ENCODE measurements around the gene TTLL3. TPM values are rescaled to one million over a fixed set of nuclear protein-coding genes. Genes with fewer than 3 reads are reported as not detected.
"Not testable (repeated sequence)": the region's sequence is repeated elsewhere in the genome, so short reads cannot be mapped to it uniquely, and the experiment has no call there.

Gene TTLL3
- total and polyA plus RNA-seq, 2 donors (not counting 1 experiment from before 2014, with no cell fraction given): 84.5 to 168 TPM

DNA sequence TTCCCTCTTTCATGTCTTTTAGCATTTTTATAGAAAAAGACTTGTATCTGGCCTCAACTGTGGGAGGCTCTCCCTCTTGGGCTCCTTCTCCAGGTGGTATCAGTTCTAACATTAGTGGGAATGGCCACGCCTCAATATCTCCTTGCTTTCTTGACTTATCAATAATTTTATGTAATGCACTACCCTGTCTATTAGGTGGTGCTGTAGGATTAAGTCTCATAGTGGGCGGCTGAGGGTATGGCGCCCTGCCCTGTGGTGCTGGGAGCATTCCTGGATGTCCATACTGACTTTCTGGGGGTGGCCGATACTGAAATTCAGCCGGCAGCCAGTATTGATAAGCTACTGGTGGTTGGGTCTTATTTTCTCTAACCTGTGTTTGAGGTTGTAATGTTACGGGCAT, 42.5 kb downstream of the TTLL3 start:
- Mint-ChIP-seq H3K27ac (no peak overlapping the region), H3K4me3 (no peak overlapping the region), H3K27me3 (peaks cover 15% of the 10 kb centered on the region), H3K9me3 (ENCODE audit: insufficient read depth) (no peaks in the 10 kb centered on the region), H3K4me1 (no peaks in the 10 kb centered on the region)
- no peak overlapping the region for H2AFZ ChIP-seq (ENCODE audit: insufficient read depth, low read depth, low read length, poor library complexity, severe bottlenecking)
- no peak overlapping the region for H3K4me2 ChIP-seq (replicated peaks; ENCODE audit: low read depth, low read length, poor library complexity, severe bottlenecking)
- no peaks in the 10 kb centered on the region for H3K27me3 ChIP-seq (replicated peaks in 1 of 4; ENCODE audit: control extremely low read depth in 1 of 4, control insufficient read depth in 3 of 4, insufficient read depth in 4 of 4, low read length in 3 of 4)
- H3K4me1 ChIP-seq (ENCODE audit: control insufficient read depth in 2 of 2, insufficient read depth in 2 of 2, low read length in 2 of 2): no peaks in the 10 kb centered on the region
- no peak for TF ChIP-seq EZH2 (IDR thresholded peaks at IDR 0.05; ENCODE audit: borderline replicate concordance, insufficient read depth, low read depth, low read length, poor library complexity, severe bottlenecking)
- TF ChIP-seq, protein P1, sequence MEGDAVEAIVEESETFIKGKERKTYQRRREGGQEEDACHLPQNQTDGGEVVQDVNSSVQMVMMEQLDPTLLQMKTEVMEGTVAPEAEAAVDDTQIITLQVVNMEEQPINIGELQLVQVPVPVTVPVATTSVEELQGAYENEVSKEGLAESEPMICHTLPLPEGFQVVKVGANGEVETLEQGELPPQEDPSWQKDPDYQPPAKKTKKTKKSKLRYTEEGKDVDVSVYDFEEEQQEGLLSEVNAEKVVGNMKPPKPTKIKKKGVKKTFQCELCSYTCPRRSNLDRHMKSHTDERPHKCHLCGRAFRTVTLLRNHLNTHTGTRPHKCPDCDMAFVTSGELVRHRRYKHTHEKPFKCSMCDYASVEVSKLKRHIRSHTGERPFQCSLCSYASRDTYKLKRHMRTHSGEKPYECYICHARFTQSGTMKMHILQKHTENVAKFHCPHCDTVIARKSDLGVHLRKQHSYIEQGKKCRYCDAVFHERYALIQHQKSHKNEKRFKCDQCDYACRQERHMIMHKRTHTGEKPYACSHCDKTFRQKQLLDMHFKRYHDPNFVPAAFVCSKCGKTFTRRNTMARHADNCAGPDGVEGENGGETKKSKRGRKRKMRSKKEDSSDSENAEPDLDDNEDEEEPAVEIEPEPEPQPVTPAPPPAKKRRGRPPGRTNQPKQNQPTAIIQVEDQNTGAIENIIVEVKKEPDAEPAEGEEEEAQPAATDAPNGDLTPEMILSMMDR (IDR thresholded peaks at IDR 0.05): no peak
- no peak for ATAC-seq (ENCODE audit: low read depth)
- no peak overlapping the region for H3K4me3 ChIP-seq (ENCODE audit: control extremely low read depth in 1 of 5, extremely low read depth in 1 of 5, insufficient read depth in 1 of 5, low read depth in 2 of 5, low read length in 4 of 5)
- no peaks in the 10 kb centered on the region for H4K20me1 ChIP-seq (ENCODE audit: control insufficient read depth, insufficient read depth, low read length, poor library complexity, severe bottlenecking)
- ChIA-PET CTCF (no interaction called here), POLR2A (no interaction called here)
- H3K9ac ChIP-seq (ENCODE audit: low read length): no peak overlapping the region
- no peak for DNase-seq
- no peaks in the 10 kb centered on the region for H3K79me2 ChIP-seq (ENCODE audit: control insufficient read depth, insufficient read depth, low read length)
- no peaks in the 10 kb centered on the region for H3K36me3 ChIP-seq (replicated peaks in 1 of 2; ENCODE audit: control extremely low read depth in 1 of 2, control insufficient read depth in 1 of 2, extremely low read depth in 1 of 2, insufficient read depth in 2 of 2, low read length in 1 of 2)
- no peak overlapping the region for H3K27ac ChIP-seq (ENCODE audit: low read length in 2 of 2)
- no peaks in the 10 kb centered on the region for H3K9me3 ChIP-seq (ENCODE audit: control extremely low read depth in 1 of 3, control insufficient read depth in 2 of 3, insufficient read depth in 1 of 3, low read length in 2 of 3)
- intact Hi-C loops (cut with micrococcal nuclease): no loop called here
- WGBS (ENCODE audit: insufficient coverage): 93% methylated on average over 5 of the region's 6 CpGs

DNA sequence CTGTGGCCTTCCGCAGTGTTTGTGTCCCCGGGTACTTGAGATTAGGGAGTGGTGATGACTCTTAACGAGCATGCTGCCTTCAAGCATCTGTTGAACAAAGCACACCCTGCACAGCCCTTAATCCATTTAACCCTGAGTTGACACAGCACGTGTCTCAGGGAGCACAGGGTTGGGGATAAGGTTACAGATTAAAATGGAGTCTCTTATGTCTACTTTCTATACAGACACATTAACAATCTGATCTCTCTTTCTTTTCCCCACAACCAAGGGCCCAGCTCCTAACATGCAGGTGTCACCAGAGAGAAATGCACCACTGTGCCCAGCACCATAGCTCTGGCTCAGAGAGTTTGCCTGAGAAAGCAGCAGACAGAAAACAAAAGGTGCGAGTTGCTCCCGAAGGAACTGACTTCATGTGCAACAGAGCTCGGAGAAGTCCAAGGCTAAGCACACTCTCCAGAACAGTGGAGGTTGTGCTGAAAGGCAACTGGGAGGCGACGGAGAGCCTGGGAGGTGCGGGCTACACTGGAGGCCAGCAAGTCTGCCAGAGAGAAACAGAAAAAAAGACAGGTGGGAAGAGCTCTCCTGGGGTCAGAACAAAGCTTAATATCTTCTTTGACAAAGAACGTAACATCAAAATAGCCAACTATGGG, 44.4 kb downstream of the TTLL3 start:
- H3K9me3 Mint-ChIP-seq (ENCODE audit: insufficient read depth); H3K4me3 Mint-ChIP-seq: not testable (repeated sequence)

More for the DNA sequence above, 44.4 kb downstream of the TTLL3 start:
- H4K20me1 ChIP-seq (ENCODE audit: control insufficient read depth, insufficient read depth, low read length, poor library complexity, severe bottlenecking); H3K9me3 ChIP-seq (ENCODE audit: control extremely low read depth in 1 of 3, control insufficient read depth in 2 of 3, insufficient read depth in 1 of 3, low read length in 2 of 3); intact Hi-C loops (cut with micrococcal nuclease); DNase-seq; ATAC-seq (ENCODE audit: low read depth); H3K4me2 ChIP-seq (replicated peaks; ENCODE audit: low read depth, low read length, poor library complexity, severe bottlenecking); H3K4me1 Mint-ChIP-seq; H3K79me2 ChIP-seq (ENCODE audit: control insufficient read depth, insufficient read depth, low read length); H2AFZ ChIP-seq (ENCODE audit: insufficient read depth, low read depth, low read length, poor library complexity, severe bottlenecking); H3K36me3 ChIP-seq (replicated peaks in 1 of 2; ENCODE audit: control extremely low read depth in 1 of 2, control insufficient read depth in 1 of 2, extremely low read depth in 1 of 2, insufficient read depth in 2 of 2, low read length in 1 of 2); H3K4me1 ChIP-seq (ENCODE audit: control insufficient read depth in 2 of 2, insufficient read depth in 2 of 2, low read length in 2 of 2); H3K4me3 ChIP-seq (ENCODE audit: control extremely low read depth in 1 of 5, extremely low read depth in 1 of 5, insufficient read depth in 1 of 5, low read depth in 2 of 5, low read length in 4 of 5); POLR2A ChIA-PET; H3K27ac ChIP-seq (ENCODE audit: low read length in 2 of 2); H3K9ac ChIP-seq (ENCODE audit: low read length); H3K27me3 ChIP-seq (replicated peaks in 1 of 4; ENCODE audit: control extremely low read depth in 1 of 4, control insufficient read depth in 3 of 4, insufficient read depth in 4 of 4, low read length in 3 of 4); CTCF ChIA-PET; H3K27ac Mint-ChIP-seq: not testable (repeated sequence)
- peaks cover 15% of the 10 kb centered on the region for H3K27me3 Mint-ChIP-seq
- 95% methylated on average over 7 of the region's 11 CpGs for WGBS (ENCODE audit: insufficient coverage)
